ENCODE data around the gene TAF6. TPM values are rescaled to one million over a fixed set of nuclear protein-coding genes. Genes with fewer than 3 reads are reported as not detected.

The TAF6 gene
- total and polyA plus RNA-seq, 9 of the 15 experiments (the other 6 are each of a cell fraction or from before 2014, with no cell fraction given), result 0.78 to 78.7 (median 21.3) TPM

- TF ChIP-seq THAP12 (CRISPR knock-in tag; IDR thresholded peaks at IDR 0.05), result no peak
- no peak for TF ChIP-seq ID3 (CRISPR knock-in tag; IDR thresholded peaks at IDR 0.05)
- no peak for TF ChIP-seq ID3 (tag; IDR thresholded peaks at IDR 0.05)
- TF ChIP-seq JUNB (CRISPR knock-in tag; conservative IDR thresholded peaks at IDR 0.05), result no peak
- TF ChIP-seq RHOXF2B (CRISPR knock-in tag; conservative IDR thresholded peaks at IDR 0.05), result no peak
- no peak for TF ChIP-seq ZNF134 (CRISPR knock-in tag; conservative IDR thresholded peaks at IDR 0.05)
- no peak for TF ChIP-seq ZBTB5 (IDR thresholded peaks at IDR 0.05)
- no peak for TF ChIP-seq PHF20 (IDR thresholded peaks at IDR 0.05; ENCODE audit: partially characterized antibody)
- TF ChIP-seq SMAD2 (IDR thresholded peaks at IDR 0.05; ENCODE audit: low read depth, low read length), result no peak
- no peak for TF ChIP-seq SRSF7 (optimal IDR thresholded peaks at IDR 0.05; ENCODE audit: low read depth, low read length)
- no peak for TF ChIP-seq NFE2L1 (tag; IDR thresholded peaks at IDR 0.05; ENCODE audit: borderline replicate concordance, low read depth)
- TF ChIP-seq TGIF2 (CRISPR knock-in tag; IDR thresholded peaks at IDR 0.05), result no peak
- no peak for TF ChIP-seq HDAC8 (tag; IDR thresholded peaks at IDR 0.05)
- no peak; the same call in 1 of the 2 replicates for TF ChIP-seq ELF2 (CRISPR knock-in tag; IDR thresholded peaks at IDR 0.05)
- no peak for TF ChIP-seq MAFF (IDR thresholded peaks at IDR 0.05; ENCODE audit: low read length)
- no peak for TF ChIP-seq XRCC3 (IDR thresholded peaks at IDR 0.05)
- TF ChIP-seq MLX (CRISPR knock-in tag; conservative IDR thresholded peaks at IDR 0.05), result no peak
- 0 out of 2 replicates have a peak, but pooled peaks have one; percentile 37 for TF ChIP-seq TAL1 (IDR thresholded peaks at IDR 0.05)
- TF ChIP-seq FOXJ3 (CRISPR knock-in tag; IDR thresholded peaks at IDR 0.05), result no peak
- TF ChIP-seq MAX (CRISPR knock-in tag; IDR thresholded peaks at IDR 0.05), result peak; percentile 91
- TF ChIP-seq SMARCA5 (IDR thresholded peaks at IDR 0.05), result peak; percentile 69; the same call in 1 of the 2 replicates
- TF ChIP-seq RB1 (IDR thresholded peaks at IDR 0.05; ENCODE audit: low read depth), result no peak
- TF ChIP-seq HLTF (IDR thresholded peaks at IDR 0.05), result no peak
- no peak for TF ChIP-seq POLR3G (IDR thresholded peaks at IDR 0.05; ENCODE audit: extremely low read depth, insufficient read length, insufficient replicate concordance)
- TF ChIP-seq GABPB1 (CRISPR knock-in tag; IDR thresholded peaks at IDR 0.05), result 0 out of 2 replicates have a peak, but pooled peaks have one; percentile 45
Observed at GRCh38 chr7:100157334-100158228, 38.4 kb upstream of the TAF6 start (continued).

Measured in K562 (cell line).